HCEC 1CT (cell line): ENCODE results near the gene CCL3.
"Not testable (repeated sequence)": the region's sequence is repeated elsewhere in the genome, so short reads cannot be mapped to it uniquely, and the experiment has no call there.

Experiments
- DNase-seq: peaks from one replicate; pipeline ENCODE4 v3.0.0-alpha.2; 2017

The CCL3 gene

GRCh38 chr17:36083691-36084090, 6.3 kb downstream of the CCL3 start:
- not testable (repeated sequence) for DNase-seq

GRCh38 chr17:36082482-36083120, 7.3 kb downstream of the CCL3 start:
- DNase-seq = not testable (repeated sequence)

DNA sequence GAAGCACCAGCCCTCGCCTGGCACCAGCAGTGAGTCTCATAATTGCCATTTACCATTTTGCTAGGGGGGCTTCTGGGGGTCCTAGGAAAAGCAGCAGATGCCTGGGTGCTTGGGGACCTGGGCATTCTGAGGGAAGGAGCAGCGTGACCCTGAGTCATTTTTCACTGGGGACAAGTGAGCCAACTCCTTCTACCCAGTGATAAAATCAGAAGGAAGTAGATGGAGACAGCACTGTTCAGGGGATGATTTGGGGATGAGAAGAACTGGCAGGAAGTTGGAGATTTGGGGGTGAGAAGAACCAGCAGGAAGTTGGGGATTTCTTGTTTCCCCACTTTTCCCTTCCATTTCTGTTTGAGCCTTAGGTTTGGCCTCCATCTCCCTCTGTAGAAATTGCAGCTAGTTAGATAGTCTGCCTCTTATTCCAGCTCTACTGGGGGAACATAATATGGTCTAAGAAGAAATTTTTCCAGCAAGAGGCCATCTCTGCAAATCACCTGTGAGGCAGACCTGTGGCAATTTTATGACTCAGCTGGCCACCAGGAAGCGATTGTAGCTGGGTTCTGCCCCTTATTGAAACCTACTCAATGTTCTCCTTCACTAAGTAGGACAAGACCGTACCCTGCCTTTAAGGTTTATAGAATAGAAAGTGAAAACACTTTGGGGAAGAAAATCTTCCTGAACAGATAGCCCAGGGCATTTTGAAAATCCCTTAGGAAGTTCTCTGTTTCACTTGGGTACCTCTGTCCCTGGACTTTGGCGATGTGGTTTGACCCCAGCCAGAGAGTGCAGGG, 8.1 kb downstream of the CCL3 start:
- DNase-seq = not testable (repeated sequence)

DNA sequence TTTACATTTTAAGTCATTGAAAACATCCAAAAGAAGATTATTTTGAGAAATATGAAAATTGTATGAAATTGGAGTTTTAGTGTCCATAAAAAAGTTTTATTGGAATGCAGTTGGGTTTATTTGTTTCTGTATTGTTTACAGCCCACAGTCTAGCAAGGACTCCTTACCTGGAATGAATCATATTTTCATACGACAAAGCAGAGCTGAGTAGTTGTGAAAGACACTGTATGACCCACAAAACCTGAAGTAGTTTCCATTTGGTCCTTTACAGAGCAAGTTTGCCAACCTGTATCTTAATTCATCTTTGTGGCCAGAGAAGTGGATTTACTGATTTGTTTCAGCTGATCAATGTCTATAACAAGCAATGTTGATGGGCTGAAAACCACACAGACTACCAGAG, 15.6 kb downstream of the CCL3 start:
- no peak for DNase-seq

- DNase-seq = peak; percentile 10
Observed at GRCh38 chr17:36072431-36073121, 17.4 kb downstream of the CCL3 start.

DNA sequence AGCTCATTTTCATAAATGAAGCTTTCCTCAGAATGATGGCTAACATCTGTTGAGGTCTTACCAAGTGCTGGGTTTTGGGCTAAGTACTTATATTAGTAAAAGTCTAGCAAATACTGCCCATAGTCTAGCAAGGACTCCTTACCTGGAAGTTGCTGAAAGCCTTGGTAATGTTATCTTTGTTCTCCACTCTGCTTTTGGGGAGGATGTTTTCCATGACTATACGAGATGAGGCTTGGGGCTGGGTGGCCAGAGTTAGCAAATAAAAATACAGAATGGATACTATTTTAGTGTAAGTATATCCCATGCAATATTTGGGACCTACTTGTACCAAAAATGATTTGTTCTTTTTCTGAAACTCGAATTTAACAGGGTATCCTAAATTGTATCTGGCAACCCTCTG, 18.2 kb downstream of the CCL3 start:
- no peak for DNase-seq

GRCh38 chr17:36070427-36070826, 19.5 kb downstream of the CCL3 start:
- no peak for DNase-seq

DNA sequence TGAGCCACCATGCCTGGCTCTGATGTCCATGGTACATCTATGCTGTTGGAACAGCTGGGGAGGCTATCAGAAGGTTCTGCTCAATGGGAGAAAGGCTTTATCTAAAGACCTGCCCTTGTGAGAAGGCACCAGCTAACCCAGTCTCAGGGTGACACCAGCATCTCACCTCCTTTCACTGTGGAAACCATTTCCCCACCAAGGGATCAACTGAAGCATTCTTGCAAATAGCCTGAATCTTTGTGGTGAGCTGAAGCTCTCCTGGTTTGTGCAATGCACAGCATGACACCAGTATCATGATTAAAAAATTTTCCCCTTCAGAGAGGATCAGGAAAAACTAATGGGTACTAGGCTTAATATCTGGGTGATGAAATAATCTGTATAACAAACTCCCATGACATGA, 20.8 kb downstream of the CCL3 start:
- DNase-seq = no peak

DNA sequence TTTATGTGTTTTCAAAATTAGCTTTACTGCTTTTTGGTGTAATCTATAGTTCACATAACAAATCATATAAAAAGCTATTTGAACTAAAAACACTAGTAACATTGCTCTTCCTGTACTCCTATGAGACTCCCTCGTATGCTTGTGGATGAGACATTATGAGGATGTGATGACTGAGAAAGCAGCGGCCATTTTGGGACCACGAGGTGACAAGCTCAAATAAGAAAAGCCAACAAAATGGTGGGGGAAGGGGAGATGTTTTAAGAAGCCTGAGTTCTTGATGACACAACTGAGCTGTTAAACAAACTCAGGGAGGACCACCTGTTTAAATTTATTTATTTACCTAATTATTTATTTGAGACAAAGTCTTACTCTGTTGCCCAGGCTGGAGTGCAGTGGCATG, 21.4 kb downstream of the CCL3 start:
- DNase-seq = no peak

DNA sequence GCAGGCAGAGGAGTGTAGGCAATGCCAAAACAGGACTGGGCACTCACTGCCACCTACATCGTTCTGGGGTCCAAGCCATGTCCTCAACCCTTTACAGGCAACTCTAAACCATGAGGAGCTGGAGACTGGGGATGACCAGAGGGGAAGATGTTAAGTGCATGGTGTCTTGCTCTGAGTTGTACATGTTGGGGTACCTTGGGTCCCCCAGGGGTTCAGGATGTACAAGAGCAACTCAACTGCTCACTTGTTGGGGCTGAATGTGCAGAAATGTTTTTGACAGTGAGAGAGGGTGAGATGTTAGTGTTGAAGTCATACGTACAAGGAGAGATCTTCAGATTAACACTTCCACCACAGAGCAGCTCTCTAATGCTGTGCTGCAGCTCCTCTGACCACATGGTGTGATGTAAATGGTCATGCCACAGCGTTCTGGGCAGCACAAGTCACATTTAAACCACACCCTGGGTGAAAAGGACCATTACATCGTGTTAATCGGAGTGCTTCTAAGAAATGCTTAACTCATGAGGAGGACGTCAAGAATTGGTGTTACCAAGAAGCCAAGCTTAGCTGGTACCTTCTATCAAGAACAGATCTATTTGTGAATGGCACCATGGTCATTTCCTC, 23.5 kb downstream of the CCL3 start:
- no peak for DNase-seq

- no peak for DNase-seq
Observed at GRCh38 chr17:36063786-36064541, 26.0 kb downstream of the CCL3 start, which contains the start of gene CCL18. TSS of gene CCL18 (plus strand) at chr17:36064272. CDS start at chr17:36064343, 71 bp downstream.

GRCh38 chr17:36060816-36061215, 29.1 kb downstream of the CCL3 start:
- DNase-seq = no peak

GRCh38 chr17:36059406-36059805, 30.5 kb downstream of the CCL3 start:
- no peak for DNase-seq

GRCh38 chr17:36057911-36058310, 32.0 kb downstream of the CCL3 start:
- DNase-seq = no peak

DNA sequence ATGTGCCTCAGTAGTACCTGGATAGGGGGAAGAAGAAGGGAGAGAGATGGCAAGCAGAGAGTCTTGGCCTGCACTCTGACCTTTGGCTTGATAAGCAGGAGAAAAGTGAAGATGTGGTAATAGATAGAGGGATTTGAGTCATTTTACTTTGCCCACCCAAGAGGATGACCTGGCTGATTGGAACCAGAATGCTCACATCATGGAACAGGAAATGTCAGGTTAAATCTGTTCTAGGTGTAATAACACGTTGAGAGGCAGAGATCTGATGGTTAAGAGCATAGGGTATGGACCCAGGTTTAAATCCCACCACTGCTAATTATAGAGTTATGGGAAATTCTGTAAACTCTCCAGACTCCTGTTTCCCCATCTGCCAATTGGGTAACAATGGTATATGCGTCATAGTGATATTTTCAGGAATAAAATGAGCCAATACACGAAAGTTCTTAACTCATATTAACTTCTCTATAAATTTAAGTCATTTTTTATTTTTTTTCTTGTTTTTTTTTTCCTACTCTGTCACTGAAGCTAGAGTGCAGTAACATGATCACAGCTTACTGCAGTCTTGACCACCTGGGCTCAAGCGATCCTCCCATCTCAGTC, 33.9 kb downstream of the CCL3 start:
- no peak for DNase-seq

GRCh38 chr17:36055171-36055570, 34.8 kb downstream of the CCL3 start:
- no peak for DNase-seq

- no peak for DNase-seq
Observed at GRCh38 chr17:36049643-36050042, 40.3 kb downstream of the CCL3 start.

DNA sequence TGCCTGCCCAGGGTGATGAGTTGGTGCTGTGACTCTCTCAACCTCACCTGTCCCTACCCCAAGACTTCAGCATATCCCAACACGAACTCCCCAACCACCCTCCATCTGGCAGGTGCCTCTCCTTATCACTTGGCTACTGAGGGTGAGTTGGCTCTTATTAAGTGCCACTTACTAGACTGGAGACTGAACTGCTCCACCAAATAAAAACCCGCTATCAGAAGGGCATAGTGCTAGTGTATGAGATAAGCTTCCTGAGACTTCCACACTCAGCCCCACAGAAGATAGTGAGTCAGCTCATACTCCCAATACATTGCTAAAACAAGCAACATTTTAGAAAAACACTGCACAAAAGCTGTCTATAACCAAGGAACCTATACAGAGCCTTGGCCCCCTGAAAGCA, 41.9 kb downstream of the CCL3 start:
- DNase-seq = no peak
